Stimulated activated CD4-positive, alpha-beta T cell treated with anti-CD3 and anti-CD28 coated beads, TNF-alpha, amount 100 ng/mL, for 4 hours (primary cell): Measurements from ENCODE around the gene TET3.

Experiments used
- DNase-seq, 3 experiments: peaks; one replicate each; pipeline ENCODE4 v3.0.0-alpha.2; 2020; ENCODE audit warnings: low read depth in 3 of 3

TET3 gene

GRCh38 chr2:74004212-74005182, 19.8 kb downstream of the TET3 start:
- DNase-seq: no peak

DNA sequence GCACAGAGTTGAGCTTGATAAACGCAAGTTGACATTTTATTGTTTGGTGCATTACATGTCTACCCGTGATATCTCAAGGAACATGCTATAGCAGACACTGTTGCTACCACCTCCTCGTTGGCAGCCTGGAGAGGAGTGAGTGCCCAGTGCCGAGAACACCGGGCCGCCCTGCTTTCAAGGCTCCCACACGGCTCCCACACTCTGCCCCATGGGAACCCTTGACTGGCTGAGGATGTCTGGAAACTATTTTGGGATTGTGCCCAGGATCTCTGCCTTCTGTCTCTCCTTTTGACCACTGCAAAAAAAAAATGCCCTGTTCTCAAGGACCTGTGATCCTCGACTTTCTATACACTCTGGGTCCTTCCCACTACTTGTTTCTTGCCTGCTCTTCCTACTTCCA, 21.1 kb downstream of the TET3 start:
- DNase-seq: no peak

DNA sequence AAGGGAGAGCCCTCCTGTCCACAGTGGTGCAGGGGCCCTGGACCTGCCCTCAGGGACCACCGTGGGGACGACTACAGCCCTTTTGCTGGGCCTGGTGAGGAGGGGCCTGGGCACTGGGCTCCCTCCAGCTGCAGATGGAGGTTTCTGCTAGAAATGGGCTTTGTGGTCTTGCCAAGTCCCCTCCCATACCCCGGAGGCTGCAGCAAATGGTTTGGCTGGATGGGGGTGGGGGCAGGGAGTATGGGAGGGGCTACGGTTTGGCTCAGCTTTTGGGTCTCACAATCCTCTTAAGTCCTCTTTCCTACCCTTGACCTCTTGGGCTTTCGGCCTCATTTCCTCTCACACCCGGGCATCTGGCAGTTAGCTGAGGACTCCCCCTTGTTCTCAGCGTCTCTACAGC, 21.7 kb downstream of the TET3 start:
- no peak for DNase-seq

DNA sequence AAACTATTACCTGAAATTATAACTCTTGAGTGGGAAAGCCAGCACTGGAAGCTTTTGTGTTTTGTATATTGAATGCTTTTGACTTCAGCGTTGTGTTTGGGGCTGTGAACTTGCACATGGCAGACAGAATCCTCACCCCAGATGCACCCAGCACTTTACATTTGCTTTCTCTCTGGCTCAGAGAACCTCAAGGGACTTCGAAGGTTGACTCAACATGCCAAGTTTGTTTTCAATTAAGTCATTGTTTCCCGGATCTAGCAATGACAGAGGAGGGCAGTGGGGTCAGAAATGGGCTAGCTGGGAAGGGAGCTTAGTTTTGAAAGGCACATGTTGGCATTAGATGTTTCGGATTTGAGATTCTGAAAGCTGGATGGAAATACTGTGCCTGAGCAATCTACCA, 22.4 kb downstream of the TET3 start:
- DNase-seq: no peak

- no peak for DNase-seq
These were observed 23.0 kb downstream of the TET3 start for GRCh38 chr2:74007711-74008110.

DNA sequence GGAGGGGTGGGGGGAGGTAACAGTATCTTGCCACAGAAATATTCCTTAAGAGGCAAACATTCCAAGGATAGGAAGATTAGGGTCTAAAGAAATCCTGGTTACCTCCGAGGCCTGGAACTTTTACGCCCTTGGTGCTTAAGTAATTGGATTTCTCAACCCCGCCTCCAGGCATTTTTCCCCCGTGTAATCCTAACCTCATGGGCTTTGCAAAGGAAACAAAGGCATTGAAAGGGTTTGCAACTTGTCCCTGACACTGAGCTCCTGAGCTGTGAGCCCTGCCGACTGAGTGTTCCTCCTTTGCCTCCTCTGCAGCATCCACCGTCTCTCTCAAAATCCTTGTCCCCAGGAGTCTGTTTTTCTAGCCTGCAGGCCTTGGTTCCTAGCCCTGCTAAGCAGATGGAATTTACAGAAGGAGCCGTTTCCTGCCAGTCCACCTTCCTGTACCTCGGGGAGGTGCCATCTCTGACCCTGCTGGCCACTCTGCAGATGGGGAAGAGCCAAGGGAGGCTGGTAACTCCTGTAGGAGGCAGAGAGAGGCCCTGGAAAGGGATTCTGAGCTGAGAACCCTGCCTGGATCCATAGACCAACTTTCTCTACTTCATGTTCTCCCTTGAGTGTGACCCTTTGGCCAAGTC, 24.2 kb downstream of the TET3 start:
- DNase-seq: no peak

- DNase-seq: no peak
These were observed 24.9 kb downstream of the TET3 start for GRCh38 chr2:74009577-74009976.

GRCh38 chr2:74010087-74010541, 25.4 kb downstream of the TET3 start:
- DNase-seq: no peak

- no peak for DNase-seq
These were observed 26.5 kb downstream of the TET3 start for GRCh38 chr2:74011246-74011645.

- DNase-seq: no peak
These were observed 30.1 kb downstream of the TET3 start for GRCh38 chr2:74014813-74015212.

DNA sequence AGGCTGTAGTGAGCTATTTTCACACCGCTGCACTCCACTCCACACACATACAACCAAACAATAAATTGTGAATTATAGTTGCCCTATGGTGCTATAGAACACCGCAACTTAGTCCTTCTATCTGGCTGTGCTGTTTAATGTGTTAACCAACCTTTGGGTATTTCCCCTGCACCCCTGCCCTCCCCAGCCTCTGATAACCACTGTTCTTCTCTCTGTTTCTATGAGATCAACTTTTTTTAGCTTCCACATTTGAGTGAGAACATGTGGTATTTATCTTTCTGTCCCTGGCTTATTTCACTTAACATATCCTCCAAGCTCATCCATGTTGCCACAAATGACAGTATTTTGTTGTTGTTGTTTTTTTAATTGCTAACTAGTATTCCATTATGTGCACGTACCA, 32.5 kb downstream of the TET3 start:
- DNase-seq: no peak

- no peak for DNase-seq
These were observed 34.8 kb downstream of the TET3 start for GRCh38 chr2:74019516-74019915.

GRCh38 chr2:74020702-74021406, 36.1 kb downstream of the TET3 start:
- no peak for DNase-seq

DNA sequence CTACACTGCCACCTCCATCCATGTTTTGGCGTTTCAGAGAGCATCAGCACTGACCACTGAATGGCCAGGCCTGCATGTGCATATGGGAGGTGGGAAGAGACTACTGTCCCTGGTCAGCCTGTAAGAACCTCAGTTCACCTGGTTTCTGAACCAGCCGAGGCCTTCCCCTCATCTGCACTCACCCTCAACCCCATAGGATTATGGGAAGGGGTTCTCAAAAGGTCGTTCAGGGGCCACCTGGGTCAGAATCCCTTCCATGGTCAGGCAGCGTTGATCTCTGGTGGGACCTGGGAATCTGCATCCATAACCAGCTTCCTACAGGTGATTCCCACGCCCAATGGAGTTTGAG, 36.7 kb downstream of the TET3 start:
- DNase-seq: no peak

DNA sequence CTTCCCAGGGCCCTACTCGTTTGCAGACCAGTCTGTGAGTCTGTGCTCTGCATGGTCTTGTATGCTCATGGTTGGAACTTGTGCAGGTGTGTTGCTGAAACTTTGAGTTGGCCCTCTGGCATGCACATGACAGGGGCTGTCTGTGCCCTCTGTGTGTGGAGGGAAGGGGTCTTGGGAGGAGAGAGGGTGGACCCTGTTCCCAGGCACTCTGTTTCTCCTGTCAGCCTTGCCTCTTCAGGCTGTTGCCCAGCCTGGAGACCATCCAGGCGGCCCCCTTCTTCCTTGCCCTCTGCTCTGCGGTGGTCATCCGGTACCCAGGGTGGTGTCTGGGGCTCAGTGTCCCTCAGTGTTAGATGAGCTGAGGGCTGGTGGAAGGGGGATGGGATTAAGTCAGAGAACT, 39.5 kb downstream of the TET3 start:
- no peak for DNase-seq

GRCh38 chr2:74025971-74026612, 41.4 kb downstream of the TET3 start:
- no peak for DNase-seq

DNA sequence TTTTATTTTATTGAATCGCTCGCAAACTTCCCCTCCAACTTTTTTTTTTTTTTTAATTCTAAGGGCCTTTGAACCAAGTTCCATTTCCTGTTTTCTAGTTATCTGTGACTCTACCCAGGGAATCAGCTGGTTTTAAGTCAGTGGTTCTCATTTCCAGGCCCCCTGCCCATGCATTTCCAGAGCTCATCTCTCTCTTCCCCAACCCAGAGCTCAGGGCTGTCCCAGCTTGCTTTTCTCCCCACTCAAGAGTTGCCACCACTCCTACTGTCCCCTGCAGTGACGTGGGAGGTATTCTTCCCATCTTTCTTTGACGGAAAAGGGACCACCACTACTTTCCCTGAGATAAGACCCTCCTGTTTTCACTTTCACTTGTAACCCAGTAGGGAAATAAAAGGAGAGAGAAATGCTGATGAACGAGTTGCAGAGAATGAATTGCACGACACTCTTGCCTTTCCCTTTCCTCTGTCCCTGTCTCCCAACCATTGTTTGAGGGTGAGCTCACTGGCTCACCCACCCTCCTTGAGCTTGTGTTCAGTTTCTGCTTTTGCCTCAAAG, 42.1 kb downstream of the TET3 start:
- DNase-seq: no peak

DNA sequence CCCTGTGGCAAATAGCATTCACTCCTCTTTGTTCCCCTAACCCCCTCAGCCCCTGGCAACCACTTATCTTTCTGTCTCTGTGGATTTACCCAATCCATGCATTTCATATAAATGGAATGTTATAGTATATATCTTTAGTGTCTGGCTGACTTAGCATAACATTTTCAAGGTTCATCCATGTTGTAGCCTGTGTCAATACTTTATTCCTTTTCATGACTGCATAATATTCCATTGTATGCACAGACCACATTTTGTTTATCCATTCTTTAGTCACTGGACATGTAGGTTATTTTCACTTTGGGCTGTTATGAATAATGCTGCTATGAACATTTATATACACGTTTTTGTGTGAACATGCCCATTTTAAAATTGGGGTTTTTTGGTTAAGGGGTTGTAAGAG, 42.8 kb downstream of the TET3 start:
- DNase-seq: no peak

GRCh38 chr2:74028290-74028689, 43.6 kb downstream of the TET3 start:
- DNase-seq: no peak

DNA sequence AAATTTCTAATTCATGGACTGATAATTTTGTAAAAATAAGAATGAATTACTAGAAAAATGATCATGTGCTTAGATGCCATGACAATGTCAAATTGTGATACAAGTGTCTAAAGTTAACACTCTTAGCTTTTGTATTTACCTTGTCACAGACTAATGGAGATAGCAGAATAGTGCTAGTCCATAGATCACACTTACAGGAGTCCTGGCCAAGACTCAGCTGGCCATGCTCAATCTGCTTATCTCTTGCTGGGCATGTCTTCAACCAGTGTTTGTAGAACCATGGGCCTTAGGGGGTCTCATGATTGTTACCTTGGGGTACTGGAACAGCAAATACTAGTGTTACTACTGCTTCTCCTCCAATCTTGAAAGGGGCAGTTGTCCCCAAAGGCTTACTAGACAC, 44.0 kb downstream of the TET3 start:
- DNase-seq: no peak

DNA sequence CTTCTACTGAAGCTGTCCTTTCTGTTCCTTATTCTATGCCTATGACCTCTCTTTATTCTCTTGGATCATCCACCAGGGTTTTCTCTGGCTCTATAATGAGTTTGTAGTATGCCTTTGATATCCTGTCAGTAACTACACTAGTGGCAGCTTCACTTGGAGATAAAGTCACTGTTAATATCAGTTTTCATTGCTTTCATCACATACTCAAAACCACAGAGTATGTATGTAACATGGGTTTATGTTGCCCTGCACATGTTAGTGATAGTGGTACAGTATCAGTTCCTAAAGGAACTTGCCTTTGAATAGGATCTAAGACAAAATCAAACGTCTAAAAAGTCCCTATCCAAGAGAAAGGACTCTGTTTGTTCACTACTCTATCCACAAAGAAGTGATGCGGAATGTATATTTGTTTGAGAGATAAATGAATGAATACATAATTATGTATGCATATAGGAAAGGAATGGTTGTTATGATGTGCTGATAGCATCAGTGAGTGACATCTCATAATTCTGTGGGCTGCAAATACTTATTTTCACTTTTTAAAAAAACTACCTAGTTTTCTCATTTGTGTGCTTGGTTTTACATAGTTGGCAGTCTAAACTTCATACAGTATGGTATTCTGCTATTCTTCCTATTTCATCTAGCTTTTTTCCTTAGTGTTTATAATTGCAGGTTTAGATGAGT, 45.1 kb downstream of the TET3 start:
- no peak for DNase-seq
